Effector CD4-positive, alpha-beta T cell (primary cell): ENCODE measurements around the gene CPEB3.
"Not testable (repeated sequence)": the region's sequence is repeated elsewhere in the genome, so short reads cannot be mapped to it uniquely, and the experiment has no call there.

Source experiments
- DNase-seq: peaks from one replicate; pipeline ENCODE4 v3.0.0-alpha.2; 2020
- total RNA-seq: gene quantifications from one replicate; lab custom pipeline; 2026; lab: John Stamatoyannopoulos, UW

CPEB3 gene
- 9.4 reads per million, percentile 30 among the genes with 10 or more reads in this experiment for total RNA-seq

DNA sequence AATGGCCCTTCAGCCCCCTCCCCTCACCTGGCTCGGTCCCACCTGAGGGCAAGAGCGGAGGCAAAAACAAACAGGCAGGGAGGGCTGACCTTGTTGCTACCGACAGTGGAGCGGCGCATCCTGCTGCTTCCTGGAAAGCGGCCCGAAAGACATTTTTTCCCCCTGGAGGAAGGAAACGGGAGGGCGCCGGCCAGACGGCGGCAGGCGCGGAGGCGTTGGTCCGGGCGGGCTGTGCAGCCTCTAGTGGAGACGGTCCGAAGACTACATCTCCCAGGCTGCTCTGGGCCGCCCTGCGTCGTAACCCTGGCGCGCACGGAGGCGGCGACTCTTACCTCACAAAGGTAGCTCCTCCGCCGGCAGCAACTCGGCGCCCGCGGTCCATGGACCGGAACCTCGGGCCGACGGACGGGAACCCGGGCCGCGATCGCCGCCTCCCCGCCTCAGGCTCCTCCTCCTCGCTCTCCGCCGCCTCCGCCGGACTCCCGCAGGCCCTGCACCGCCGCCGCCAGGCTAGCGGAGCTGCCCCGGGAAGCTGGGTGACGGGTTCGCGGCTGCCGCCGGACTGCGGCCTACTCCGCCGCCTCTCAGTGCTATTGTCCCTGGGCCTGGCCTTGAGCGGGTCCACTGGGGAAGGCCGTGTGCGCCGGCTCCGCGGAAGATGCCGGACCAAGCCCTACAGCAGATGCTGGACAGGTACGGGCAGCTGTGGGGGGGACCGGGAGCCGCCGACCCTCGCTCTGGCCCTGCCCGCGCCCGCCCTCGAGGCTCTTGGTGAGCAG lies at the start of gene CPEB3, which contains the start of gene MARCHF5:
Gene CPEB3, minus strand, starts transcription at position 242 of the 779 bp plus-strand sequence. CDS start 50,728 bp downstream, outside the sequence.
Gene MARCHF5, plus strand, starts transcription at position 331 of the 779 bp plus-strand sequence. Its CDS starts 328 bp downstream, at position 659.
- peak; percentile 87 for DNase-seq

DNA sequence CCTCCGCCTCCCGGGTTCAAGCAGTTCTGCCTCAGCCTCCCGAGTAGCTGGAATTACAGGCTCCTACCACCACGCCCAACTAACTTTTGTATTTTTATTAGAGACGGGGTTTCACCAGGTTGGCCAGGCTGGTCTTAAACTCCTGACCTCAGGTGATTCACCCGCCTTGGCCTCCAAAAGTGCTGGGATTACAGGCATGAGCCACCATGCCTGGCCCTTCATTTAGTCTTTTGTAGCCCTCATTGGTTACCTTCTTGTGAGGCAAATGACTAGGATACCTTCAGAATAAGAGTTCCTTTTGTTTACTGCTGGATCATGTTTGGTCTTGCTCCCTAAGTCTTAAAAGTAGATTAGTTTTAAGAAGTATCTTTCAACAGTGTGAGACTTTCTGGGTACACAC lies 39.0 kb upstream of the CPEB3 start:
- not testable (repeated sequence) for DNase-seq

DNA sequence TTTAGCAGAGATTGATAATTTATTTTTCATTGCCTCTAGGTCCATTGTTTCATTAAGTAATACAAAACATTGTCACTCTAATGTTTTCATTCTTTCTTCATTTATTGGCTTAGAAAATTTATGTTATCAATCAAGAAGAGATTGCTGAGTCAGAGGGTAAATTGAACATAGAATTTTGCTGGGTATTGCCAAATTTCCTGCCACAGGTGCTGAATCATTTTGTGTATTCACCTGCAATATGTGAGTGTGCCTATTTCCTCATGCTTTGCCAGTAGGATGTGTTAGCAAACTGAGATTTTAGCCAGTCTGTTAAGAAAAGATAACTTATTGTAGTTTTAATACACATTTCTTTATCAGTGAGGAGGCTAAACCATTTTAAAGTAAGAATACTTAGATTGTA lies 38.1 kb upstream of the CPEB3 start:
- no peak for DNase-seq

DNA sequence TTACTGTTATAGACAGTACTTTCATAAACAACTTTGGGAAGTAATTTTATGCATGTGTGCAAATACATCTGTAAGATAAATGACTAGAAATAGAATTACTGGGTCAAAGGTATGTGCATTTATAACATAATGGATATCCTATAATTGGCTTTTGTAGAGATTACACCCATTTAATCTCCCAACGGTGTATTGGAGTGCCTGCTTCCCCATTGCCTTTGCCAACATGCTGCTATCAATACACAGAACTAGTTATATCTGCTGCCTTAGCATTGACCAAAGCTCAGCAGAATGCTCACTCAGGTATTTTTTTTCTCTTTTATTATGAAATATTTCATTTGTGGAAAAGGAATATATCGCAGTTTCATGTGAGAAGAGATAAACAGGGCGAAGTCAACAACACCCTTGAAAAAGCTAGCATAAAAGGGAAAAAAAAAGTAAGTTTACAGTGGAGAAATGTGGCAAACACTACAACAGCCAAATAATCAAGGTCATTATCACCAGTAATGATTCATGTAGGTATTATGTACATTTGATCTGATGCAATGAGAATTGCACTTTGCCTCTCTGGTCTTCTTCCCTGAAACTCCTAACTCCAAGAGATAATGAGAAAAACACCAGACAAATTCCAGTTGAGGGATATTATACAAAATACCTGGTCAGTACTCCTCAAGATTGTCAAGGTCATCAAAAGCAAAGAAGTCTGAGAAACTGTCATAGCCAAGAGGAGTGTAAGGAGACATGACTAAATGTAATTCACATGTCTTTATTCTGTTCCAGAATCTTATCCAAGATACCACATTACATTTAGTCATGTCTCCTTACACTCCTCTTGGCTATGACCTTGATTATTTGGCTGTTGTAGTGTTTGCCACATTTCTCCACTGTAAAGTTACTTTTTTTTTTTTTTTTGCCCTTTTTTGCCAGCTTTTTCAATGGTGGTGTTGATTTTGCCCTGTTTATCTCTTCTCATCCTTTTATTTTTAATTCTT lies 36.9 kb upstream of the CPEB3 start:
- no peak for DNase-seq

DNA sequence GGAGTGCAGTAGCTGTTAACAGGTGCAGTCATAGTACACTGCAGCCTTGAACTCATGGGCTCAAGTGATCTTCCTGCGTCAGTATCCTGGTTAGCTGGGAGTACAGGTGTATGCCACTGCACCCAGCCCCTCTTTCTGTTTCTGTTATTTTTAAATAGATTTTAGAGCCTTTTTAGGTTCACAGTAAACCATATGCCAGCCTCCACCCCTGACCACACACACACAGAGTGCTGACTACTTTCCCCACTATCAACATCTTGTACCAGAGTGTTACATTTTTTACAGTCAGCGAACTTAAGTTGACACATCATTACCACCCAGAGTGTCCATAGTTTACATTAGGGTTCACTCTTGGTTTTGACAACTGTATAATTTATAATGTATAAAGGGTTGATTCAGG lies 32.2 kb upstream of the CPEB3 start:
- DNase-seq = no peak

DNA sequence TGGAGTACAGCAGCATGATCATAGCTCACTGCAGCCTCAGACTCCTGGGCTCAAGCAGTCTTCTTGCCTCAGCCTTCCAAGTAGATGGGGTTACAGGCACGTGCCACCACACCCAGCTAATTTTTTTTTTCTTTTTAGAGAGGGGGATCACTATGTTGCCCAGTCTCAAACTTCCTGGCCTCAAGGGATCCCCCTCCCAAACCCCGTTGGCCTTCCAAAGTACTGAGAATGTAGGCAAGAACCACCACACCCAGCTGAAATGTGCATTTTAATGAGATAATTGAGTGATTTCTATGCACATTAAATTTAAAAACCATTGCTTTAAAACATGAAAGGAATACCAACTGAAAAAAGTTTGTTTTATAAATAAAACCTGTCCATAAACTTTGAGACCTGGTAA lies 25.7 kb upstream of the CPEB3 start:
- no peak for DNase-seq

DNA sequence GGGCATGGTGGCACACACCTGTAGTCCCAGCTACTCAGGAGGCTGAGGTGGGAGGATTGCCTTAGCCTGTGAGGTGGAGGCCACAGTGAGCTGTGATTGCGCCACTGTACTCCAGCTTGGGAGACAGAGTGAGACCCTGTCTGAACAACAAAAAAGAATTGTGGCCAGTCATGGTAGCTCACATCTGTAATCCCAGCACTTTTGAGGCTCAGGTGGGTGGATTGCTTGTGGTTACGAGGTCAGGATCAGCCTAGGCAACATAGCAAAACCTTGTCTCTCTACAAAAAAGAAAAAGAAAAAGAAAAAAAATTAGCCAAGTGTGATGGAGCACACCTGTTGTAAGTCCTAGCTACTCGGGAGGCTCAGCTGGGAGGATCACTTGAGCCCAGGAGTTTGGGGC lies 22.9 kb upstream of the CPEB3 start:
- no peak for DNase-seq

DNA sequence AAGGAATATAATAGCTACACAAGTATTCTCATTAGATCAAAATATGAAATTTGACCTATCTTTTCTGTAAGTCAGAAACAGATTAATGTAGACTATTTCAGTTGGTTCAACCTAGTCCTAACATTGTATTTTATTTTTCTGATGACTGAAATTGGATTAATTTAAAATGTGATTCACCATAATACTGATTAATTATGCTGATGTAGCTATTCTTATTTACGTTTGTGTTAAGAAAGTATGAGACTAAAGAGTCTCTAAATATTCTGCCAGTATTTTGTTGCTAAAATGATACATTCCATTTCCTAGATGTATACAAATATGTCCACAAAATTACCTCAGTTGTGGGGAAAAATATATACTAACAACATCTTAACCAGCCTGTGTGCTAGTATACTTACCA lies 18.4 kb upstream of the CPEB3 start:
- DNase-seq = no peak

DNA sequence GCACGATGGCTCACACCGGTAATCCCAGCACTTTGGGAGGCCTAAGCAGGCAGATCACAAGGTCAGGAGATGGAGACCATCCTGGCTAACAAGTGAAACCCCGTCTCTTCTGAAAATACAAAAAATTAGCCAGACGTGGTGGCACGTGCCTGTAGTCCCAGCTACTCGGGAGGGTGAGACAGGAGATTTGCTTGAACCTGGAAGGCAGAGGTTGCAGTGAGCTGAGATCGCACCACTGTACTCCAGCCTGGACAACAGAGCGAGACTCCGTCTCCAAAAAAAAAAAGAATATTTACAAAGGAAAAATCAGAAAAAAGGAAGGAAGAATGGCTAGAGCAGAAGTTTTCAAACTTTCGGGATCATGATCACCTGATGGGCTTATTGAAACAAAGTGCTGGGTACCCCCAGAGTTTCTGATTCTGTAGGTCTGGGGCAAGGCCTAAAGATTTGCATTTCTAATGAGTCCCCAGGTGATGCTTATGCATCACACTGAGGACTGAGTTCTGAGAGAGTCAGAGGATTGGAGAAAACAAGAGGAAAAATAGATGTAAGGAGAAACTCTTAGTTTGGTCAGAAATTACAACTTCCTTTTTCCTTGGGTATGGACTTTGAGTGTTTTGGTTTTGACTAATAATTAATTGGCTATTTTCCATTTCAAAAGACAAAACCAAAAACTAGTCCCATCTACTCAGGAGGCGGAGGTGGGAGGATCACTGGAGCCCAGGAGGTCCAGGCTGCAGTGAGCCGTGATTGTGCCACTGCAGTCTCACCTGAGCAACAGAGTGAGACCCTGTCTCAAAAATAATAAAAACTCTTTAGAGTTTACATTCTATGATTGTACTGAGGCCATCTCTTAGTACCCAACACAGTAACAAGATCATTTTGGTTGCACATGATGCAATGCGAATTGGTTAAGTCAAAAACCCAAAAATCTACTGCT lies 14.5 kb upstream of the CPEB3 start:
- no peak for DNase-seq

DNA sequence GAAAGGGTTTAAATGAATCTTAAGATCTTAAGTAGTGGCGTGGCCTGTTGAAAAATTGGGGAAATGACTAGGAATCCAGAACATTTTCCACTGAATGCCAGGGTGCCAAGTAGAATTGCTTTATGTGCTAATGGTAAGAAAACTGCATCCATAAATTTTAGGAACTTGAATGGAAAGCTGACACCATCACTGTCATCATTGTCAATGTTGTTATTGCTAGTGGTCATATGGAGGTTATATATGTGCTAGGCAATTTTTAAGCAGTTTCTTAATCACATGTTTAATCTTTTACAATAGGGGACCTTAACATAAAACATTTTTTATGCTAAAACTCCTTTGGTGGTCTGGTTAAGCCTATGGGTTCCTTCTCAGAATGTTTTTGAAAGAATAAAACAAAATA lies 13.2 kb upstream of the CPEB3 start:
- DNase-seq = no peak

DNA sequence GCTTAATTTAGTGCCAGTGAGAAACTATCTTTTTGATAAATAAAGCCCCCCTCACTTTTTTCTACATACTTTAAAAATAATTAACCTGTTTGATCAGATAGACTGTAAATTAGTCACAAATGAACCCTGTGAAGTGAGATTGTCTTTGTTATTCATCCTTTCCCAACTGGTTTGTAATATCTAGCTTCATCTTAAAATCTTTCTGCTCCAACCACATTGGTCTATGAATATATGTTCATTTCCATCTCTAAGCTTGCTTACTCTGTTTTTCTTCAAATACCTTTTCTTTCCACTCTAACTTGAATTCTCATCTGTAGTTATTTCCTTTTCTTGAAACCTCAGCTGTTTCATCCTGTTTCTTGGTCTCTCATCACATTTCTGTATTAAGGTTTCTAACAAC lies 12.2 kb upstream of the CPEB3 start:
- DNase-seq = no peak

DNA sequence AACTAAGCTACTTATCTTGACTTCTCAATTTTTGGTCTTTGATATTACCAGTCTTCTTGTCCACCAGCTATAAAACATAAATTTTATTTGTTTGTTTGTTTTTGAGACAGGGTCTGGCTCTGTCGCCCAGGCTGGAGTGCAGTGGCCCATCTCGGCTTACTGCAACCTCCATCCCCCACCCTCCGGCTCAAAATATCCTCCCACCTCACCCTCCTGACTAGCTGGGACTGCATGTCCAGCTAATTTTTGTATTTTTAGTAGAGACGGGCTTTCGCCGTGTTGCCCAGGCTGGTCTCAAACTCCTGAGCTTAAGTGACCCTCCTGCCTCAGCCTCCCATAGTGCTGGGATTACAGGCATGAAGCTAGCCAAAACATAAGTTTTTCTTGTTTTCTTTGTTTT lies 7.6 kb upstream of the CPEB3 start:
- DNase-seq = no peak

DNA sequence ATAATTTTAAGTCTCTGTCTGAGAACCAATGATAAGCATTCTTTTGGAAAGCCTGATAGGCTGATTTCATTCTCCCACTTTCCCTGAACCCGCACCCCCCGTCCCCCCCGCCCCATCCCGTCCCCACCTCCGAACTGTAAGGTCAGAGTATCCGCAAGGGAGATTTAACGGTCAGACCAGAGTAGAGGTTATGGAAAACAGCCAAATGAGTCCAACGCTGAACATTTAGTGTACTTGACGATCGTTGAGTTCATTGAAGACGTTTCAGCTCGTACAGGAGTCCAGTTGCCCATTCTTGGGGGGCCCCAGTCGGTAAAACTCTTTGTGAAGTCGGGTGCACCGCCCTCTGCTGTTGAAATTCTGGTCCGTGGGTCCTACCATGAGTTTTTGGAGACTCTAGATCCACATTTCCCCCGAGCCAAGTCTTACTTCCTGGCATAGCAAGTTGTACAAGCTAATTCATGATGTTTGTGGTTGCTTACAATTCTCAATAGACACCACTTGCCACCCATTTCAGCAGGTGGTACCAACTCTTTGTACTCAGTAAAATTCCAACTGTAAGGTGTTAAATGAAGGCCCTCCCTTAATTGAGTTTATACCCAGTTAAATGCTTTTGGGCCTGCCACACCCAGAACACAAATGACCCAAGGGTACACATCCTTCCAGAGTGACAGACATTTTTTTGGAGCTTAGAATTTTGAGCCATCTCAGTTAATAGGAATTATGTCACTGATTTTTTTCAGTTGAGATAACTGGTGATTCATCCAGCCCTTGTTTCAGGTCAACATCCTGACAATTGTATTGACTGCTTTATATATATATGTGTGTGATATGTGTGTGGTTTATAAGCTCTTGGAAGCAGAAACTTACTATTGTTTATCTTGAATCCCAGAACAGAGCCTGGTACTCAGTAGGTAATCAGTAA lies 1.3 kb upstream of the CPEB3 start:
- peak; percentile 9 for DNase-seq

DNA sequence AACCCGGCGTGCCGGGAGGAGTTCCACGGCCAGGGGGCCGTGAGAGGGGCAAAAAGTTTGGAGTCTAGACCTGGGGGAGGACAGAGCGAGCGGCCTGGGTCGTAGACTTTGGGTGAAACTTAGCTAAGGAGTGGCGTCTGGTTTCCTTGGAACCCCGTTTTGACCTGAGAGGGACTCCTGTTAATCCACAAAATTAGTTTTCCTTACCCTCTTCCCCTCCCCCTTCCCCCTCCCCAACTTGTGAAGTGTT lies 663 bp upstream of the CPEB3 start:
- peak; percentile 8 for DNase-seq

DNA sequence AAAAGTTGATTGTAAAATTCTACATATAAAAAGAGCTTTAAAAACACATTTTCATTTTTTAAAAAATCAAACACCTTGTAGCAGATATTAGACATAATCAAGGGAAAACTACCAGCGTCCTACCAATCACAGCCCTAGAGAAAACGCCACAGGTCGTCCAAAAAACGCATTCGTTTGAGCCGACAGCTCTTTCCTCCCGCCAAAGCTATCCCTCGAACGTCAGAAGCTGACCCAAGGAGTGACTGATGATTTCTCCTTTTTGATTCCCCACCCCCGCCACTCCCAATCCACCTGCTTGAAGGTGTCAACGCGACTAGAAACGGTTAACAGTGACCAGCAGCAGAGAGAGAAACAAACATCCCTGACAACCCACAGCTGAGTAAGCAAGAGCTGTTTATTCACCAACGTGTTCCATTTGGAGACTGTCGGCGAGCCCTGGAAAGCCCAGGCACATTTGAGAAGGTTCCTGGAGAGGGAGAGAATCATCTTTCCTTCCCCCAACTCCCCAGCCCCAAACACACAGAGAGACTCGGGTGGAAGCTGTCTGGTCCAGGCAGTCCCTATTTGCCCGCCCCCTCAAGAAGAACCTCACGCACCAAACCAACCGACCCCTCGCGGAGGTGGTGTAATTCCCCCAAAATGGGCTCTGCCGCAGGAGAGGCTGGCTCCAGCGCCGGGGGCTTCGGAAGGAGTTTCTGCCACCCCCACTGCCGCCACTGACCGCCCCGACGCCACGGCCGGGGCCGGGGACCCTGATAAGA lies 622 bp downstream of the CPEB3 start:
- DNase-seq = peak; percentile 27

DNA sequence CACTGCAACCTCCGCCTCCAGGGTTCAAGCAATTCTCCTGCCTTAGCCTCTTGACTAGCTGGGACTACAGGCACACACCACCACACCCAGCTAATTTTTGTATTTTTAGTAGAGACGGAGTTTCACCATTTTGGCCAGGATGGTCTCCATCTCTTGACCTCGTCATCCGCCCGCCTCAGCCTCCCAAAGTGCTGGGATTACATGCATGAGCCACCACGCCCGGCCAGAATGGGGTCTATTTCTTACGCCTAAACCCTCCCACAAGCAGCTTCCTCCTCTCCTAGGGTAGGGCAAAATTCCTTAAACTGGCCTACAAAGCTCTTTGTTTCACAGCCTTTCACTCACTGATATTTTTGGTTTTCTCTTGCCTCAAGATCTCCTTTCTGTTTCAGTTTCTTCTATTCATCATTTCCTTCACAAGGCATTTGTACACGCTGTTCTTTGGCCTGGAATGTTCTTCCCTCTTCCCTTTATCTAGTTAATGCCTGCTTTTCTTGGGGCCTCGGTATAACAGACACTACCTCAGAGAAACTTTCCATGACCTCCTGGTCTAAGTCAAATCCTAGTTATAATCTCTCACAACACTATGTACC lies 6.7 kb downstream of the CPEB3 start:
- DNase-seq = no peak

DNA sequence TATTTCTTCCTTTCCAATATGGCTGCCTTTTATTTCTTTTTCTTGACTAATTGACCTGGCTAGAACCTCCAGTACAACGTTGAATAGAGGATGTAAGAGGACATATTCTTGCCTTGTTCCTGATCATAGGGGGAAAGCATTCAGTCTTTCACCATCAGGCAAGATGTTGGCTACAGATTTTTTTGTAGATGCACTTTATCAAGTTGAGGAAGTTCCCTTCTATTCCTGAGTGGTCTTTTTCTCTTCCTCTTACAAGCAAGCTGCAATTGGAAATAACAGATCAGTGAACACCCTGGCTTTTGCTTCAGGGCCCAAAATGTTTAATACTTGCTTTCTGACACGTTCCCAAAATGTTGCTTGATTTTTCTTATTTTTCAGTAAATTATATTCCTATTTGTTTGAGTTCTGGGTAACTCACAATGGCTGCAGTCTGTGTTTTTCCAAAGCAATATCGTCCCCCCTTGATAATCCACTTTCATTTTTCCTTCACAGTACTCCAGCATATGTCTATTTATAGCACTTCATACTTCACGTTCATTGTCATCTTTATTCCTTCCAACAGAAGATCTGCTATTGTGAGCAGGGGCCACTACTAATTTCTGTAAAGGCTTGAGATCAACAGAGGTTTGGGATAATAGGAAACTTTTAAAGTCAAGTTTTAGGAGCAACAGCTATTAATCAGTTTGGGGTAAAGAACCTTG lies 11.7 kb downstream of the CPEB3 start:
- no peak for DNase-seq

DNA sequence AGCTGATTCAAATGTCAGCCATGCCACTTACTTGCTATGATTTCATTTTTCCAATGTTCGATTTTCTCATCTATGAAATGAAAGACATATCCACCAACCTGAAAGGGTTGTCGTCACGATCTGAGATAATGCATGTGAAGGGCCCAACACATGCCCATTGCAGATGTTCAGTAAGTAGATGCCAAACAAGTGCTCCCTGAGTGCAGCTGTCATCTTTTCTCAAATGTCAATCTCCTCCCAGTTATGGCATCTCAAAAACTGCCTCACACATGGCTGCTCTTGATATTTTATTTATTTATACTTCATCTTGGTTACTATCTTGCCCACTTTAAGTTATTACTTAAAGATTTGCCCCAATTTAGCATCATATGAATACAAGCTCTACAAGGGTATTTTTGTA lies 16.8 kb downstream of the CPEB3 start:
- no peak for DNase-seq

DNA sequence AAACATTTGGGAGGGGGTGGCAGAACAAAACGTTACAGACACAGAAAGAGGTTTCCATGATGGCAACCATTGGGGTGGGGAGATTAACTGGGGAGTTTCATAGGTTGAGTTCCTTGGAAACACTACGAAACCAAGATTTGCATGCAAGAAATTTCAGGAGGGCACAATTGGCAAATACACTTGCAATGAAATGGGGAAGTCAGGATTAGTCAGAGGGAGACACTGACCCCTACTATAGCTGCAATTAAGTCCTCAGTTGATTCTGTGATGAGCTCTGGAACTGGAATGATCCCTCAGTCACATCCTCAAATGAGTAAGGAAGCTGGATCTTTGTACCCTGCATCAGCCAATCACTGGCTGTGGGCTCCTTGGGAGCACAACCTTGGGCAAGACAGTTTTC lies 22.1 kb downstream of the CPEB3 start:
- DNase-seq = no peak

DNA sequence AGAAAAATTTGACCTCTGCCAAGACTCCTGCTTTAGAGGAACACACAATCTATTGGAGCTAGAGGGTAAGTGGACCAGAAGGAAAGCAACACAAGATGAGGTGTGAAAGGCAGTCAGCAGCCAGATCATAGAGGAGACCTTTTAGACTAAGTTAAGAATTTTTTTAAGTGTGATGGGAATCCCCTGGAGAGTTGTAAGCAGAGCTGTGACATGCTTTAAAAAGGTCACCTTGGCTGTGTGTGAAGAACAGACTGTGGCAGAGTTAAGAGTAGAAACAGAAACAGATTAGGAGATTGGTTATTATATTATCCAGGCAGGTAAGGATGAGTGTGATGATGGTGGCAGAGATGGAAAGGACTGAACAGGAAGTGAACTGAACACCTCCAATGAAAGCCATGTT lies 23.5 kb downstream of the CPEB3 start:
- DNase-seq = no peak
